Fibroblast of mammary gland (primary cell): ENCODE measurements around the gene PPARA.
A peak's percentile ranks its signal among the peaks of the same experiment; 100 is the strongest.

Source experiments
- DNase-seq: peaks from one replicate; pipeline ENCODE4 v3.0.0-alpha.2; 2010; ENCODE audit warnings: low read depth
- H3K4me3 ChIP-seq: 2 replicates; pipeline ENCODE4 v1.5.1; 2011; ENCODE audit warnings: low read depth, mild to moderate bottlenecking, low read length, moderate library complexity; ENCODE audit not compliant: control insufficient read depth
- CTCF ChIP-seq: conservative IDR thresholded peaks from 2 replicates; pipeline ENCODE4 v1.5.1; 2011; ENCODE audit warnings: low read depth, low read length, inconsistent platforms; ENCODE audit not compliant: control insufficient read depth, insufficient read depth

PPARA gene

GRCh38 chr22:46119093-46119728 lies 31.1 kb upstream of the PPARA start:
- no peak overlapping the region for H3K4me3 ChIP-seq
- peak; percentile 36 for DNase-seq
- no peak for TF ChIP-seq CTCF

- no peak for TF ChIP-seq CTCF
- no peak overlapping the region for H3K4me3 ChIP-seq
- peak; percentile 92 for DNase-seq
These were observed 30.5 kb upstream of the PPARA start for GRCh38 chr22:46119729-46120419.

GRCh38 chr22:46120420-46120737 lies 29.9 kb upstream of the PPARA start:
- DNase-seq: no peak
- TF ChIP-seq CTCF: no peak
- H3K4me3 ChIP-seq: no peak overlapping the region

- no peak overlapping the region for H3K4me3 ChIP-seq
- no peak for TF ChIP-seq CTCF
- DNase-seq: peak; percentile 25
These were observed 29.2 kb upstream of the PPARA start for GRCh38 chr22:46121079-46121478.

GRCh38 chr22:46121523-46122287 lies 28.6 kb upstream of the PPARA start:
- TF ChIP-seq CTCF: no peak
- H3K4me3 ChIP-seq: no peak overlapping the region
- peak; percentile 25 for DNase-seq

GRCh38 chr22:46122511-46122971 lies 27.8 kb upstream of the PPARA start:
- DNase-seq: peak; percentile 57
- no peak overlapping the region for H3K4me3 ChIP-seq
- TF ChIP-seq CTCF: peak; percentile 71
